HG03521 (cell line): ENCODE measurements around the gene PRR20E.
"Not testable (repeated sequence)": the region's sequence is repeated elsewhere in the genome, so short reads cannot be mapped to it uniquely, and the experiment has no call there.

Experiments
- ATAC-seq: cut with Tn5 transposase; IDR thresholded peaks from one replicate; pipeline ENCODE4 v1.9.1; 2021; ENCODE audit warnings: mild to moderate bottlenecking, moderate library complexity; ENCODE audit not compliant: unreplicated experiment

PRR20E gene

DNA sequence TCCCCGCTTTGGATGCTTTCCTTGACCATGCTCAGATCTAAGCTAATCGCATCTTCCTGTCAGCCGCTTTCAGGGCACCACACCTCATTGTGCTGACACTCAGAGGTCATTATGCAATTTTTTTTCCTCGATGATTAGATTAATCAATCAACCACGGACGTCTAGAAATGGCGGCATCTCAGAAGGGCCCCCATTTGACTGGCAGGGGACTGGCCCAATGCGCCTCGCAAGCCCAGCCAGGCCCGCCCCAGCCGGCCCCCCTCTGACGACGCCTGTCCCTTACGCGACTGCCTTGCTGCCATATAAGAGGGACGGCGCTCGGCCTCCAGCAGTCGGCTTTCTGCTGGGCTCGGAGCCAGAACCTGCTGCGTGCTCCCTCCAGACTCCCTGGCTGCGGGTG is at the start of gene PRR20E:
PRR20E (plus strand) TSS at position 301 of the 400 bp plus-strand sequence. CDS start 387 bp downstream, outside the sequence.
- not testable (repeated sequence) for ATAC-seq

DNA sequence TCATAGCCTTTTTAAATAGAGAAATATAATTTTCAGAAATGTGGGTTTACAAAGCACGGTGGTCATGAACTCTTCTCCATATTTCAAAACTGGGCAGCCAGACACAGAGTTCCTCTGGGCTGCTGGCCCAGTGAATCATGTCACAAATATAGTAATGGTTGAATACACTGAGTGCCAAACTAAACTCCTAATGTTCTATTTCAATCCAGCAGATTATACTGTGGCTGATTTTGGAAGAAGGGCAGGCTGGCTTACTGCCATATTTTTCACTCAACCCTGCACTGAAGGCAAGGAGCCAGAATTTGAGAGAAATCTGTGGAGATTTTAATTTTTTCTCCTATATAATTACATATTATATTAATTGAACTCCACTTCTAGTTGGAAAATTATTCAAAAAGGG is 43.3 kb upstream of the PRR20E start:
- ATAC-seq: no peak

DNA sequence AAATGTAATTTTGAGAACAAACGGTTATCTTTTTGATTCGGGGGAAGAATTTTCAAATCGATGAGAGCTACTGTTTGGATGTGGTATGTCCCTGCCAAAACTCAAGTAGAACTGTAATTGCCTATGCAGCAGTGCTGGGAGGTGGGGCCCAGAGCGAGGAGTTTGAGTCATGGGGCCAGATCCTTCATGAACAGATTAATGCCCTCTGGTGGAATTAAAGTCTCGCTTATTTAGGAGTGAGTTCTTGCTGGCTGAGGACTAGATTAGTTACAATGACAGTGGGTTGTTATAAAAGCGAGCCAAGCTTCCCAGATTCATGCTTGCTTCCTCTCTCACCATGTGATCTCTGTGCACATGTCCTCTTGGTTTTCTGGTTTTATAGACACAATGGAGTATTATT is 38.1 kb upstream of the PRR20E start:
- no peak for ATAC-seq

DNA sequence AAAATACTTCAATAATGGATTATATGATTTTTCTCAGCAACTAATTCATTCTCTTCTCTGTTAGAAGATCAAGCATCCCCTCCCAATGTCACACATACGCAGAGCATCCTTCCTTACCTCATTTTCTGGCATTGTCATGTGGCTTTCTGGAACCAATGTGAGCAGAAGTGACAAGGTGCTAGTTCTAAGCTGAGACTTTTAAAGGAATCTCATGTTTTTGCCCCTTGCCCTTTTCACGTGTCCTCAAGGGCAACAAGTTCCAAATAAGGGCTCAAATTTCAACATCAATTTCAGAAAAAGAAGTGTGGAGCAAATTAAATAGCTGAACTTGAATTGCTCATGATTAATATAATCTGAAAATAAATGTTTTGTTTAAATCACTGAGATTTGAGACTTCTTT is 30.9 kb upstream of the PRR20E start:
- ATAC-seq: no peak

DNA sequence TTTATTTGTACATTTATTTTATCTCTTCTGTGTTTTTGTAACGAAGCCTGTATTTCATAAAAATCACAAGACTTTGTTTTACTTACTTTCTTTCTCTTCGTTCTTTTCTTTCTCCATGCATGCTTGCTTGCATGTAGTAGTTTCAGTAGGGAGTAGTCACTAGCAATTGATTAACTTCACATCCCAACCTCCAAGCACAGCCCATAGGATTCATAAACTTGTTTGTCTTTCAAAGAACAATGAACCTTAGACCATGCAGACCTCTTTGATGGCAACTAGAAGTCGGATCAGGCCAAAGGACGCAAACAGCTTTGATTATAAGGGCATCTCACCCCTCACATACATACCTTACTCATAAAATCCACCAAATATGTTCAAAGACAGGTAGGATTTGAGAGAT is 29.4 kb upstream of the PRR20E start:
- no peak for ATAC-seq

DNA sequence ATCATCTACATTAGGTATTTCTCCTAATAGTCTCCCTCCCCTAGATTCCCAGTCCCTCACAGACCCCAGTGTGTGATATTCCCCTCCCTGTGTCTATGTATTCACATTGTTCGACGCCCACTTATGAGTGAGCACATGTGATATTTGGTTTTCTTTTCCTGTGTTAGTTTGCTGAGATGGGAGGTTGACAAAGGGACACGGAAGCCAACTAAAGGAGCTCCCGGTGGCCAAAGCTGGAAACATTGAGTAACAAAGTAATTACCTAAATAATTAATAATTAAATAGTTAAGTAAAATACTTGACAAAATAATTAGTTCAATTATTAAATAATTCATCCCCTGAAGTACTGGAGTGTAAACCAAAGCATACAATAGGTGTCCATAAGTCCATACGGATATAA is 28.0 kb upstream of the PRR20E start:
- ATAC-seq: no peak

DNA sequence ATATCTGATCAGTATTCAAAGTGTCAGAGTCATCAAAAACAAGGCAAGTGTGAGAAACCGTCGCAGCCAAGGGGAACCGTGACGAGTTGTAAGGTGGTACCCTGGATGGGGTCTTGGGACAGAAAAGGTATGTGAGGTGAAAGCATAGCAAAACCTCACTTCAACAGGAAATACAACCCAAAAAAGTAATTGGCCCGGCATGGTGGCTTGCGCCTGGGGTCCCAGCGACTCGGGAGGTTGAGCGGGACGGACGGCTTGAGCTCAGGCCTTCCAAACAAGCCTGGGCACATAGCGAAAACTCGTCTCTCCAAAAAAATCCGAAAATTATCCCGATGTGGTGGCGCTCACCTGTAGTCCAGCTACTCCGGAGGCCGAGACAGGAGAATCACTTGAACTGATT is 27.2 kb upstream of the PRR20E start:
- ATAC-seq: not testable (repeated sequence)

DNA sequence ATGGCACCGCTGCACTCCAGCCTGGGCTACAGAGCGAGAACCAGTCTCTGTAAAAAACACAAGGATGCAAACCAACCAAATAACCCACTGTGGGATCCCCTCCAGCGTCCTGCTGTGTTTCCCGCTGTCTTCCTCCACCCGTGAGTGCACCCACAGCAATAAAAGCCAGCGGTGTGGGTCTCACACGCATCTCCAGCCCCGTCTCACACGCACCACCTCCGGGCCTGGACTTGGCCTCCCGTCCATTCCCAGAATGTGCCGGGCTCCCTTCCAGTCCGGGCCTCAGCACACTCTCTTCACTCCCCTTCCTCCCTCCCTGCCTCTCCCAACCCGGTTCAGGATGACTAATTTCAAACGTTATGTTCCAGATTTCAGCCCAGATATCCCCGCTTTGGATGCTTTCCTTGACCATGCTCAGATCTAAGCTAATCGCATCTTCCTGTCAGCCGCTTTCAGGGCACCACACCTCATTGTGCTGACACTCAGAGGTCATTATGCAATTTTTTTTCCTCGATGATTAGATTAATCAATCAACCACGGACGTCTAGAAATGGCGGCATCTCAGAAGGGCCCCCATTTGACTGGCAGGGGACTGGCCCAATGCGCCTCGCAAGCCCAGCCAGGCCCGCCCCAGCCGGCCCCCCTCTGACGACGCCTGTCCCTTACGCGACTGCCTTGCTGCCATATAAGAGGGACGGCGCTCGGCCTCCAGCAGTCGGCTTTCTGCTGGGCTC is 26.6 kb upstream of the PRR20E start, which contains the start of gene PRR20A:
PRR20A (plus strand) TSS at position 684 of the 734 bp plus-strand sequence. CDS start 387 bp downstream, outside the sequence.
- ATAC-seq: not testable (repeated sequence)

DNA sequence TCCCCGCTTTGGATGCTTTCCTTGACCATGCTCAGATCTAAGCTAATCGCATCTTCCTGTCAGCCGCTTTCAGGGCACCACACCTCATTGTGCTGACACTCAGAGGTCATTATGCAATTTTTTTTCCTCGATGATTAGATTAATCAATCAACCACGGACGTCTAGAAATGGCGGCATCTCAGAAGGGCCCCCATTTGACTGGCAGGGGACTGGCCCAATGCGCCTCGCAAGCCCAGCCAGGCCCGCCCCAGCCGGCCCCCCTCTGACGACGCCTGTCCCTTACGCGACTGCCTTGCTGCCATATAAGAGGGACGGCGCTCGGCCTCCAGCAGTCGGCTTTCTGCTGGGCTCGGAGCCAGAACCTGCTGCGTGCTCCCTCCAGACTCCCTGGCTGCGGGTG is 19.8 kb upstream of the PRR20E start, which contains the start of gene PRR20B:
PRR20B (plus strand) TSS at position 301 of the 400 bp plus-strand sequence. CDS start 387 bp downstream, outside the sequence.
- not testable (repeated sequence) for ATAC-seq

DNA sequence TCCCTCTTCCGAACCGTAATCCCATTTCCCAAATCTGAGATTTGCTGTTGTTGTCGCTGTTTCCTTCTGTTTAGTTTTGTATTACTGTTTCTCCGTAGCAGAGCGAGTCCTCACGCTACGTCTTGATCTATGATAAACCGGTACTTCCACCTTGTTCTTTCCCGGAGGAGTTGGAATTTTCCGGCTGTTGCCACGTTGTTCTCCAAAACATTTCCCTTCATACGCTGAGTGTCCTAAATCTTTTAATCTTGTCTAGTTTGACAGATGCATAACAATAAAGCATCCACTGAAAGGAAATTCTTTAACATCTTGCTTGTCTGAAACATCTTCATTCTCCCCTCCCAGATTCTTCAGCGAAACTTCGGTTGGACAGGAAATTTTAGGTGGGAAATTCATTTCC is 18.9 kb upstream of the PRR20E start:
- ATAC-seq: not testable (repeated sequence)

DNA sequence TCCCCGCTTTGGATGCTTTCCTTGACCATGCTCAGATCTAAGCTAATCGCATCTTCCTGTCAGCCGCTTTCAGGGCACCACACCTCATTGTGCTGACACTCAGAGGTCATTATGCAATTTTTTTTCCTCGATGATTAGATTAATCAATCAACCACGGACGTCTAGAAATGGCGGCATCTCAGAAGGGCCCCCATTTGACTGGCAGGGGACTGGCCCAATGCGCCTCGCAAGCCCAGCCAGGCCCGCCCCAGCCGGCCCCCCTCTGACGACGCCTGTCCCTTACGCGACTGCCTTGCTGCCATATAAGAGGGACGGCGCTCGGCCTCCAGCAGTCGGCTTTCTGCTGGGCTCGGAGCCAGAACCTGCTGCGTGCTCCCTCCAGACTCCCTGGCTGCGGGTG is 13.2 kb upstream of the PRR20E start, which contains the start of gene PRR20C:
PRR20C (plus strand) TSS at position 301 of the 400 bp plus-strand sequence. CDS start 387 bp downstream, outside the sequence.
- ATAC-seq: not testable (repeated sequence)

DNA sequence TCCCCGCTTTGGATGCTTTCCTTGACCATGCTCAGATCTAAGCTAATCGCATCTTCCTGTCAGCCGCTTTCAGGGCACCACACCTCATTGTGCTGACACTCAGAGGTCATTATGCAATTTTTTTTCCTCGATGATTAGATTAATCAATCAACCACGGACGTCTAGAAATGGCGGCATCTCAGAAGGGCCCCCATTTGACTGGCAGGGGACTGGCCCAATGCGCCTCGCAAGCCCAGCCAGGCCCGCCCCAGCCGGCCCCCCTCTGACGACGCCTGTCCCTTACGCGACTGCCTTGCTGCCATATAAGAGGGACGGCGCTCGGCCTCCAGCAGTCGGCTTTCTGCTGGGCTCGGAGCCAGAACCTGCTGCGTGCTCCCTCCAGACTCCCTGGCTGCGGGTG is 6.7 kb upstream of the PRR20E start, which contains the start of gene PRR20D:
PRR20D (plus strand) TSS at position 301 of the 400 bp plus-strand sequence. CDS start 387 bp downstream, outside the sequence.
- ATAC-seq: not testable (repeated sequence)

DNA sequence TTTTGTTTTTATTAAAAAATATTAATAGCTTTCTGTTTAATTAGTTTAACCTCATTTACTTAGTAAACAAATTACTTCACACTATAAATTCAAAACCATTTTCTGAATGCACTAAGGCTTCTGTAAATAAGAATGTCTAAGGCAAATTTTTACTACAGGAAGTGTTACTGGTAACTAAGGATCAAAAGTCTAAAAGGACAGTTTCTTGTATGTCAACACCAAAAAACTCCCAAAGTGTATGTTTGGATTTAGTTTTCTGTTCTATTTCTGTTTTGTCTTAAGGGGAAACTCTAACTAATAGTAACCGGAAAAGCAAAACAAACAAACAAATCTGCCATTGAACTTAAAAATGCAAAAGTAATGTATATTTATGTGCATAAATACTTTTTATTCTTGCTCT is 24.7 kb downstream of the PRR20E start:
- ATAC-seq: no peak

DNA sequence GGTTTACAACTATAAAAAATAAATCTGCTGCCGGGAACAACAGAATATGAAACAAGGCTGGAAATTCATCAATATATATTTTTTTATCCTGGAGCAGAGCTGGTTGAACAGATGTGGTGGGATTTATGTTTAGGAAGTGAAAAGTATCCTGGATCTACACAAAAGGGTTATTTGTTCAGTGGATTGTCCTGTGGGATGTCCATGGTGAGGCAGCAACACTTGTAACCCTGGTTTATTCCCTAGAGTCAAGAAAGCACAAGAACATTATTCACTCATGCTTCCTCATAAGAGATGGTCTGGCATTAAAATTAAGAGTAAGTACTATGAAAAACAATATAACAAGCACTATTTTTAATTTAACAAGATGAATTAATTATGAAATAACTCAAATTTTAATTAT is 46.0 kb downstream of the PRR20E start:
- no peak for ATAC-seq
